K562 (cell line): Measurements from ENCODE around the gene DHCR24. TPM values are rescaled to one million over a fixed set of nuclear protein-coding genes. Genes with fewer than 3 reads are reported as not detected.

Experiments used
- ARID1B ChIP-seq: fragments of 450-650 bp; IDR thresholded peaks from 2 replicates; pipeline ENCODE4 v1.6.1; 2016; ENCODE audit warnings: antibody characterized with exemption, mild to moderate bottlenecking, inconsistent platforms
- ARID3B ChIP-seq: fragments of 250-450 bp; sonication (Bioruptor Pico); IDR thresholded peaks from 2 replicates; pipeline ENCODE4 v1.4.0; 2020; ENCODE audit warnings: borderline replicate concordance
- CBFA2T2 ChIP-seq: fragments of 450-650 bp; conservative IDR thresholded peaks from 2 replicates; pipeline ENCODE4 v1.6.1; 2017; ENCODE audit warnings: mild to moderate bottlenecking
- HMGXB4 ChIP-seq: sonication (generic); formaldehyde crosslinking; IDR thresholded peaks from 2 replicates; pipeline ENCODE4 v1.8.1; 2023; ENCODE audit warnings: mild to moderate bottlenecking, missing genetic modification reagents
- KDM5B ChIP-seq: fragments of 200-600 bp; sonication (generic); IDR thresholded peaks from 2 replicates; pipeline ENCODE4 v1.6.1; 2012; ENCODE audit warnings: low read depth, mild to moderate bottlenecking, moderate library complexity, low read length, control low read depth, inconsistent platforms; ENCODE audit not compliant: insufficient replicate concordance
- KLF13 ChIP-seq: fragments of 450-650 bp; IDR thresholded peaks from 2 replicates; pipeline ENCODE4 v1.6.1; 2016; ENCODE audit warnings: missing genetic modification characterization, low read depth, mild to moderate bottlenecking, missing compliant biosample characterization, moderate library complexity, borderline replicate concordance
- MAFG ChIP-seq: fragments of 450-650 bp; conservative IDR thresholded peaks from 2 replicates; pipeline ENCODE4 v1.6.1; 2016; ENCODE audit warnings: missing genetic modification characterization, missing compliant biosample characterization
- NEUROD1 ChIP-seq: fragments of 150-350 bp; IDR thresholded peaks from 2 replicates; pipeline ENCODE4 v1.6.1; 2014; ENCODE audit warnings: borderline replicate concordance, low read length, low read depth; ENCODE audit not compliant: partially characterized antibody
- RAD51 ChIP-seq: fragments of 450-650 bp; IDR thresholded peaks from 2 replicates; pipeline ENCODE4 v1.7.1; 2016; ENCODE audit warnings: low read depth, mild to moderate bottlenecking, borderline replicate concordance
- TCF7L2 ChIP-seq: fragments of 150-350 bp; IDR thresholded peaks from 2 replicates; pipeline ENCODE4 v1.6.1; 2016; ENCODE audit warnings: low read depth, mild to moderate bottlenecking, low read length, moderate library complexity
- TFE3 ChIP-seq: fragments of 450-650 bp; formaldehyde crosslinking; IDR thresholded peaks from 2 replicates; pipeline ENCODE4 v1.4.0; 2020; ENCODE audit warnings: mild to moderate bottlenecking, mixed read lengths
- TRIM25 ChIP-seq: fragments of 450-650 bp; IDR thresholded peaks from 2 replicates; pipeline ENCODE4 v1.7.0; 2016; ENCODE audit warnings: borderline replicate concordance
- polyA plus RNA-seq, 8 experiments: library from polyadenylated mRNA; depleted of rRNA in 4 of 8; stranded (reverse) in 5 of 8; unstranded in 3 of 8; fragments of >200 nt; fragmentation: Nextera tagmentation in 2 of 8; fragmentation: Illumina TruSeq in 1 of 8; extraction: Ambion mirVana in 2 of 8; extraction: Trizol in 1 of 8; gene quantifications; 2 replicates each; pipeline versions ENCODE4 v1.2.1 to v1.2.3, GENCODE V29; 2011 to 2014; ENCODE audit warnings: inconsistent platforms in 1 of 8, missing spikeins in 1 of 8
- total RNA-seq, 7 experiments: library from RNA; depleted of rRNA in 6 of 7; stranded (reverse); fragments of >200 nt in 6 of 7; fragmentation: Illumina TruSeq in 2 of 7; extraction: Trizol in 2 of 7; gene quantifications; 2 replicates each; pipeline versions ENCODE4 v1.2.1 to v1.2.3, GENCODE V29; 2011 to 2021; ENCODE audit warnings: low replicate concordance in 1 of 7

The DHCR24 gene
- total and polyA plus RNA-seq, 9 of the 15 experiments (the other 6 are each of a cell fraction or from before 2014, with no cell fraction given) = 23.4 to 161 (median 79.9) TPM

GRCh38 chr1:54837002-54837853 lies 49.8 kb downstream of the DHCR24 start (continued):
- no peak for TF ChIP-seq HMGXB4 (CRISPR knock-in tag)
- TF ChIP-seq KLF13 (tag) = no peak
- TF ChIP-seq CBFA2T2 = no peak
- TF ChIP-seq KDM5B = no peak
- TF ChIP-seq MAFG (tag) = 0 out of 2 replicates have a peak, but pooled peaks have one; percentile 13
- TF ChIP-seq RAD51 = 0 out of 2 replicates have a peak, but pooled peaks have one; percentile 52
- TF ChIP-seq TCF7L2 = no peak
- TF ChIP-seq ARID3B = no peak
- TF ChIP-seq ARID1B = no peak
- TF ChIP-seq TFE3 (CRISPR knock-in tag) = peak; percentile 85
- TF ChIP-seq TRIM25 = no peak
- no peak for TF ChIP-seq NEUROD1
- TF ChIP-seq, all 486 proteins: peak for 7
